A549 treated with AZD9567 at 1 μM for 4 hours (cell line): ENCODE results near the gene PPA1. TPM values are rescaled to one million over a fixed set of nuclear protein-coding genes. Genes with fewer than 3 reads are reported as not detected.

Source experiments
- total RNA-seq: library from RNA; stranded (reverse); fragments of 200-300 nt; extraction: Qiagen RNA extraction; gene quantifications from 5 replicates; pipeline ENCODE4 v1.2.3, GENCODE V29; 2022; ENCODE audit not compliant: insufficient read depth

The PPA1 gene
- 207 to 227 TPM (median 222 TPM) in 5 replicates for total RNA-seq

GRCh38 chr10:70233109-70233938 lies at the start of gene PPA1:
Gene PPA1, minus strand, starts transcription at chr10:70233429. Its CDS starts 102 bp downstream, at chr10:70233327.

Other genes with a start within 250 kb of the PPA1 start
- 20.5 to 26.8 TPM (median 26.2 TPM) in 5 replicates for gene MACROH2A2, start 180.6 kb downstream of the PPA1 start, total RNA-seq
- gene AIFM2, start 100.6 kb downstream of the PPA1 start, total RNA-seq = 33.6 to 35.2 TPM (median 34.3 TPM) in 5 replicates
- 13.7 to 17.1 TPM (median 16.5 TPM) in 5 replicates for gene TYSND1, start 86.7 kb downstream of the PPA1 start, total RNA-seq
- gene SAR1A, start 62.9 kb downstream of the PPA1 start, total RNA-seq = 82.2 to 116 TPM (median 89.1 TPM) in 5 replicates
- gene NPFFR1, start 50.6 kb upstream of the PPA1 start, total RNA-seq = 0.01 TPM in 1 of 5 replicates, not detected in the others
- gene LRRC20, start 149.2 kb upstream of the PPA1 start, total RNA-seq = 16.4 to 21.9 TPM (median 19.8 TPM) in 5 replicates
- gene EIF4EBP2, start 170.7 kb upstream of the PPA1 start, total RNA-seq = 14.9 to 22.4 TPM (median 15.9 TPM) in 5 replicates
- not detected in 5 replicates for gene NODAL, start 208.3 kb upstream of the PPA1 start, total RNA-seq
- 4.9 to 8.1 TPM (median 7.4 TPM) in 5 replicates for gene PALD1, start 245.3 kb upstream of the PPA1 start, total RNA-seq